ENCODE results near the gene TET1. TPM values are rescaled to one million over a fixed set of nuclear protein-coding genes. Genes with fewer than 3 reads are reported as not detected.

Gene TET1
- total RNA-seq, 1 donor from 2014 or later, result 67.3 TPM

DNA sequence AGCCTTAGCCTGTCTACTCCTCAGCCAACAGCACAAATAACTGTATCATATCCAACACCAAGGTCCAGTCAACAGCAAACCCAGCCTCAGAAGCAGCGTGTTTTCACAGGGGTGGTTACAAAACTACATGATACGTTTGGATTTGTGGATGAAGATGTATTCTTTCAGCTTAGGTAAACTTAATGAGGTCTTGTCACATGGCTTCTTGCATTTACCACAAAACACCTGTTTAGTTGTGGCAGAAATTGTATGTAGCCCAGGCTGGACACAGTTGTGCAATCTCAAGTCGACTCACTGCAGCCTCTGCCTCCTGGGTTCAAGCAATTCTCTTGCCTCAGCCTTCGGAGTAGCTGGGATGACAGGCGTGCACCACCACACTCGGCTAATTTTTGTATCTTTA, 182.3 kb downstream of the TET1 start:
- Histone ChIP-seq H3K27ac (no peak overlapping the region), H3K9me3 (ENCODE audit: low read depth) (no peaks in the 10 kb centered on the region), H3K4me3 (no peak overlapping the region), H3K36me3 (peaks cover 39% of the 10 kb centered on the region), H4K20me1 (ENCODE audit: low read depth) (peaks cover 20% of the 10 kb centered on the region), H3K4me1 (no peaks in the 10 kb centered on the region), H3F3A (ENCODE audit: low read depth) (peaks cover 31% of the 10 kb centered on the region), H3K4me2 (no peak overlapping the region), H3K79me2 (ENCODE audit: low read depth) (peaks cover 37% of the 10 kb centered on the region), H3K27me3 (no peaks in the 10 kb centered on the region), H3K9ac (no peak overlapping the region), H2AFZ (replicated peaks) (no peak overlapping the region)
- Mint-ChIP-seq H3K36me3 (peaks cover 16% of the 10 kb centered on the region), H3K4me3 (no peak overlapping the region), H3K27me3 (ENCODE audit: insufficient read depth, low read depth) (peaks cover 3% of the 10 kb centered on the region), H3K4me1 (no peaks in the 10 kb centered on the region), H3K27ac (no peak overlapping the region), H3K9me3 (no peaks in the 10 kb centered on the region)
- DNase-seq (ENCODE audit: low spot score), result no peak
- TF ChIP-seq CTCF (IDR thresholded peaks at IDR 0.05) (no peak), EZH2 (IDR thresholded peaks at IDR 0.05) (no peak), EZH2phosphoT487 (IDR thresholded peaks at IDR 0.05) (no peak)

Small RNA genes within 50 kb of the gene (small RNA-seq; reads per million reads assigned to genes)
- not detected for gene RF00019

Other genes with a start within 250 kb of the TET1 start
- gene HNRNPH3, start 228.3 kb upstream of the TET1 start, total RNA-seq (ENCODE audit: low replicate concordance), result 57.2 and 77.5 TPM in 2 replicates
- 3.2 and 5.8 TPM in 2 replicates for gene PBLD, start 227.4 kb upstream of the TET1 start, total RNA-seq (ENCODE audit: low replicate concordance)
- 28.4 and 45.2 TPM in 2 replicates for gene RUFY2, start 153.1 kb upstream of the TET1 start, total RNA-seq (ENCODE audit: low replicate concordance)
- 51.6 and 85.4 TPM in 2 replicates for gene DNA2, start 88.4 kb upstream of the TET1 start, total RNA-seq (ENCODE audit: low replicate concordance)
- 6.5 and 7.7 TPM in 2 replicates for gene SLC25A16, start 32.8 kb upstream of the TET1 start, total RNA-seq (ENCODE audit: low replicate concordance)
- 92.7 and 141 TPM in 2 replicates for gene CCAR1, start 160.9 kb downstream of the TET1 start, total RNA-seq (ENCODE audit: low replicate concordance)